ENCODE measurements around the gene DAGLA.
"Not testable (repeated sequence)": the region's sequence is repeated elsewhere in the genome, so short reads cannot be mapped to it uniquely, and the experiment has no call there.

DAGLA gene

DNA sequence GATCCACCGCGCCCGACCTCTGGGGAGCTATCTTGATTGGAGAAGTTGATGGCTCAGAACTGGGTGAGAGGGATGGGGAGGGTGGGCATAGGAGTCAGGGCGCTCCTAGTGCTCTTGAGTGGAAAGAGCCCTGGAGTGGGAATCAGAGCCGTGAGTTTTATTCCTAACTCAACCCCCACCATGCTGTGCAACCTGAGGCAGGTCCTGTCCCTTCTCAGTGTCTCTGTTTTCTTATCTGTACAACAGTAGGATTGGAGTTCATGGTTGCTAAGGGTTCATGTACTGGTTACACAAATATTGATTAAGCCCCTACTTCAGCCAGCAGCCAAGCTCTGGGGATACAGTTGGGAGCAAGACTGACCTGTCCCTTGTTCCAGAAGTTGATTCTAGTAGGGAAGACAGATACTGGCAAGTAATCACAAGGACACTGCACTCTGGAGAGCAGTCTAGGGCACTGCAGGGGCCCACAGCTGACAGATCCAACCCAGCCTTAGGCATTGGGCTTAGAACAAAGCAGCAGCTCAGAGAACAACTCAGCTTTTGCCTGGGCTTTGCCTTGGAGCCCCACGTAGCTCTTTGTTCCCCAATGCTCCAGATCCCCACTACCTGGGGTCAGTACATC lies 12.4 kb upstream of the DAGLA start:
- DNase-seq (ENCODE audit: low read depth): no peak

DNA sequence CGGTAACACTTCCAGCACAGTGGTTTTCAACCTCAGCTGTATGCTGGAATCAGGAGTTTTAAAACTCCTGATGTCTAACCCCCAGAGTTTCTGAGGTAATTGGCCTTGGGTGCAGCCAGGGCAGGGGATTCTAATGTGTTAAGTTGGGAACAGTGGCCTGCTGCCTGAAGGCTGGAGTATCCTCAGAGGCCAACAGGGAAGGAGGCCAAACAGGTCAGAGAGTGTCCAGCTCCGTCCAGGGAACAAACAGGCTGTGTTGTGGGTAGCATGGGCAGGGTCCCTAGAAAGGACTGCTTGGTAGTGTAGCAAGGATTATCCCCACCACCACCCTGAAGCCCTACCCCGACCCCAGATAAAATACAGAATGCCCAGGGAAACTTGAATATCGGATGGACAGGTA lies 10.8 kb upstream of the DAGLA start:
- no peak for DNase-seq (ENCODE audit: low read depth)

DNA sequence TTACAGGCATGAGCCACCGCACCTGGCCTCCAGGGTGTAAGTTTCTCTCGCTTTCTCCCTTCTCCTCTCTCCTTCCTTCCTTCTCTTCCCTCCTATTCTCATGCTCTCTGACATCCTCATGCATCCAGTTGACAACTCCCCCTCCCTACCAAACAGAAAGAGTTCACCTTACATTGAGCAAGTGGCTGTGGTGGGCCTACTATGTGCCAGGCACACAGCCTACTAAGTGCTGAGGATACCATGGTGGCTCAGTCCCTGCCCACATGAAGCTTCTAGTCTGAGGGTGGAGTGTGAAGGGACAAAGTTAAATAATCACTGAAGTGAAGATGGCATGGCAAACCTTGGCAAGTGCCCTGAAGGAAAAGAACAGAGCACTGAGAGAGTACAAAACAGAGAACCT lies 9.6 kb upstream of the DAGLA start:
- DNase-seq (ENCODE audit: low read depth): no peak

DNA sequence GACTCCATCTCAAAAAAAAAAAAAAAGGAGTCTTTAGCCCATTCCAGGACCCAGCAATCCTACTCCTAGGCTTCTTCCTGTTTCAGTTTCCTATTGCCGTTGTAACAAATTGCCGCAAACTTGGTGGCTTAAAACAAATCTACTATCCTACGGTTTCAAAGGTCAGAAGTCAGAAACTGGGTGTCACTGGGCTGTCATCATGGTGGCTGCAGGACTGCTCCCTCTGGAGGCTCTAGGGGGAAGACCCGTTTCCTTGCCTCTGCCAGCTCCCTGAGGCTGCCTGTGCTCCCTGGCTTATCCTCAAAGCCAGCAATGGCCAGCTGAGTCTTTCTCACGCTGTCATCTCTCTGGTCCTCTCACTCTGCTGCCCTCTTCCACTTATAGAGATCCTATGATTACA lies 8.7 kb upstream of the DAGLA start:
- DNase-seq (ENCODE audit: low read depth): no peak

DNA sequence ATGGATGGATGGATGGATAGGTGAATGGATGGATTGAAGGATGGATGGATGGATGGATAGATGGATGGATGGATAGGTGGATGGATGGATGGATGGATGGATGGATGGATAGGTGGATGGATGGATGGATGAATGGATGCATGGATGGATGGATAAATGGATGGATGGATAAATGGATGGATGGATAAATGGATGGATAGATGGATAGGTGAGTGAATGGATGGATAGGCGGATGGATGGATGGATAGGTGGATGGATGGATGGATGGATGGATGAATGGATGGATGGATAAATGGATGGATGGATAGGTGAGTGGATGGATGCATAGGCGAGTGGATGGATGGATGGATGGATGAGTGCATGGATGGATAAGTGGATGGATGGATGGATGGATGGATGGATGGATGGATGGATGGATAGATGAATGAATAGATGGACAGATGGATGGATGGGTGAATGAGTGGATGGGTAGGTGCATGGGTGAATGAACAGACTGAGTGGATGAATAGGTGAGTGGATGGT lies 6.2 kb upstream of the DAGLA start:
- DNase-seq (ENCODE audit: low read depth): not testable (repeated sequence)

DNA sequence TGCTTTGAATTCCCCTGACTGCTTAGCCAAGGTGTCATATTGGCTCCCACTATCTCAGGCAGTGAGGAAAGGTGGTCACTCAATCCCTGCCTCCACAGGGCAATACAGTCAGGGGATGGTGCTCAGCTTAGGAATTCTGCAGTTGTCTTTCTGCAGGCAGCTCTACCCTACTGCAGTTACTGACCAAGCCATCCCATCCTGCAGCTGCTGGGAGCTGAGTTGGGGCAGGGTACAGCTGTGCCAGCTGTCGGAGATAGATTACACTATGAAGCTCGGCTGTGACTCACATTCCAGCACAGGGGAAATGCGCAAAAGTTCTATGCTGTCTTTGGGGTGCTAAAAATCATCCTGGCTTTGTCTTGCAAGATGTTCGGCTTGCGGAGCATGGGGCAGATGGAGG lies 4.4 kb upstream of the DAGLA start:
- no peak for DNase-seq (ENCODE audit: low read depth)

DNA sequence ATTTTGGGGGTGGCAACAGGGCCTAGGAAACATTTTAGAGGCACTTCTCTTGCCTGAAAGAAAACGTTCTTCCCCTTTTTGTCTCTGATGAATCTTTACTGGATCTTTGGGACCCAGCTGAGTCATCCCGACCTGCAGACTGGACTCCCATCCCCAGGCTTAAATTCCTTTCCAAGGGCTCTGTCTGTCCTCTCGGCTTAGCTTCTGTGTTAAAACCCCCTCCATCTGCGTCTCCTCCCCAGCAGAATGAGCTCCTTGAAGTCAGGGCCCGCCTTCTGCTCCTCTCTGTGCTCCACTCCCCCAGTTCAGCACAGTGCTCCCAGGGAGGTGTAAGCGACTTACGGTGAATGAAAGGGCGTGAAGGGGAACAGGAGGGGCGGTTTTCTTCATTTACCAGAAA lies 895 bp upstream of the DAGLA start:
- DNase-seq (ENCODE audit: low read depth): no peak

DNA sequence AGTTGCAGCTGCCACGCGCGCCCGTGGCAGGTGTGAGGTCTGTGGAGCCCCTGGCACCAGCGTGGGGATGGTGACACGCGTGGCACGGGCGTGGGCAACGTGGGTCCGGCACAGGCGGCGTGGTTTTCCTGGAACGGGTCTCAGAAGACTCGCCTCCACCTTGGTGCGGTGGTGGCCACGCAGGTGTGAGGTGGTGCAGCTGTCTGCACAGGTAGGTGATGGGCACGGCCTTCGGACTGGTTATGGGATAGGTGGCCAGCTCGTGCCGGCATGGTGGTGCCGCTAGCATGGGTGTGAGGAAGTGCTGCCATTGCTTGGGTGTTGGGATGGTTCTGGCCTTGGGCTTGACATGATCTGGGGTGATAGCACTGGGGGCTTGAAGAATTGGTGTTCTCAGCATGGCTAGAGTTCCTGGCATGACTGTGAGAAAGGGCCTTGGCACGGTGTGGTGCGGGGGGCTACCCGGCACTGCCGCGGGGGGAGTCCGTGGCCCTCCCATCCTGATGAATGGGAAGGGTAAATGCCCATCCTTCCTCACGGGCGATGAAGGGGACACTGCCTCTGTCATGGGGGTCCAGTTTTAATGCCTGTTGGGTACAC lies 531 bp downstream of the DAGLA start:
- DNase-seq (ENCODE audit: low read depth): no peak

DNA sequence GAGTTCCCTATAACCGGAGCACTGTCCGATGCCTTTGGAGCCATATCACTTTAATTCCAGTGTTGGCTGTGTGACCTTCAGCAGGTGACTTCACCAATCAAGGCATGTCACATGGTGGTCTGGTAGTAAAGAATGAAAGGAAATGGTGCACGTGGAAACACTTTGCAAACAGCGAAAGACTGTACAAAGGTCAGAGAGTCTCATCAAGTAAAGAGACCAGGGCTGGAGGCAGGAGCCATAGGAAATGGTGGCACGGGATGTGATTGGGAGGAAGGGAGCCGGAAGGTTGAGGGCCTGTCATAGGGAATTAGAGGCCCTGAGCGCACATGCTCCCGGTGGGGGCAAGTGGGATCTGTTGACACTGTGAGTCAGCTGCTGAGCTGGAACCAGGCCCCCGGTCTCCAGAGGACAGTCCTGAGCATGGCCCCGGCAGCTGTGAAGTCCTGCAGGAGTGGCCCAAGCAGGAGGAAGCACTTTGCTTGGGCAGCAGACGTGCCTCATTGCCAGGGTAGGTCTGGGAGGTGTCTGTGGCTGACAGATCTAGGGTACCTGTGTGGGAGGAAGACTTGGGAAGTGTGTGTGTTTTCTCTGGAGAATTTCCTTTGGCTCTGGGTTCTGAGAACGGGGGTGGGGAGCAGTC lies 2.0 kb downstream of the DAGLA start:
- DNase-seq (ENCODE audit: low read depth): no peak

DNA sequence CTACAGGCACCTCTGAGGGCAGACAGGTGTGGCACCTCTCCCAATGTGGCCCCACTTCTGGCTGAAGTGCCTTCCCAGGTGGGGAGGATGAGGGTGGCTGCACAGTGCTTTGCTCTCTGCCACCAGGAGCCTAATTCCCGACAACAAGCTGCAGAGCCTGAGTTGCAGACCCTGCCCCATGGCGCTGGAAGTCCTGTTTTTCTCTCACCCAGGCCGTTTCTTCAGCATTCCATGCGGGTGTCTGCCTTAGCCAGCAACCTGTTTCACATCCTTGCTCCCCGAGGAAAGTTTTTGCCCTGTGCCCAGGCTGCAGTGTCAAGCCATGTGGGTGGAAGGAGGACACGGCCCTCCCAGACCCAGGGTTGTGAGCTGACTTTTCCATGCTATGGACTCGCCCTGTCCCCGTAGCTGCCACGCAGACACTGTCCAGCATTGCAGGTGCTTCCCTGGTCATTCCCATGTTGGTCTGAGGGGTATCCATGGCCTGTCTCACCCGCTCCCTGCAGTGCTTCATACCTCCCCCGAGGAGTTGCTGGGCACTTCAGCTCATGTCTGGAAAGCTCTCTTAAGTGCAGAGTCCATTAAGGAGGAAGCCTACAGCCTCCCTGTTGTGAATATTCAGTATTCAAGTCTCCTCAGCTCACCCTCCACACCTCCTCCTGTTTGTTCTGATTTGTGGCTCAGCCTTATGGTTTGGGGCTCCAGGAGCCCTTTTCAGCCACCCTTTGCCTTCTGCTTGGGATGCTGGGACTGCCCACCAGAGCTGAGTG lies 2.9 kb downstream of the DAGLA start:
- DNase-seq (ENCODE audit: low read depth): no peak

DNA sequence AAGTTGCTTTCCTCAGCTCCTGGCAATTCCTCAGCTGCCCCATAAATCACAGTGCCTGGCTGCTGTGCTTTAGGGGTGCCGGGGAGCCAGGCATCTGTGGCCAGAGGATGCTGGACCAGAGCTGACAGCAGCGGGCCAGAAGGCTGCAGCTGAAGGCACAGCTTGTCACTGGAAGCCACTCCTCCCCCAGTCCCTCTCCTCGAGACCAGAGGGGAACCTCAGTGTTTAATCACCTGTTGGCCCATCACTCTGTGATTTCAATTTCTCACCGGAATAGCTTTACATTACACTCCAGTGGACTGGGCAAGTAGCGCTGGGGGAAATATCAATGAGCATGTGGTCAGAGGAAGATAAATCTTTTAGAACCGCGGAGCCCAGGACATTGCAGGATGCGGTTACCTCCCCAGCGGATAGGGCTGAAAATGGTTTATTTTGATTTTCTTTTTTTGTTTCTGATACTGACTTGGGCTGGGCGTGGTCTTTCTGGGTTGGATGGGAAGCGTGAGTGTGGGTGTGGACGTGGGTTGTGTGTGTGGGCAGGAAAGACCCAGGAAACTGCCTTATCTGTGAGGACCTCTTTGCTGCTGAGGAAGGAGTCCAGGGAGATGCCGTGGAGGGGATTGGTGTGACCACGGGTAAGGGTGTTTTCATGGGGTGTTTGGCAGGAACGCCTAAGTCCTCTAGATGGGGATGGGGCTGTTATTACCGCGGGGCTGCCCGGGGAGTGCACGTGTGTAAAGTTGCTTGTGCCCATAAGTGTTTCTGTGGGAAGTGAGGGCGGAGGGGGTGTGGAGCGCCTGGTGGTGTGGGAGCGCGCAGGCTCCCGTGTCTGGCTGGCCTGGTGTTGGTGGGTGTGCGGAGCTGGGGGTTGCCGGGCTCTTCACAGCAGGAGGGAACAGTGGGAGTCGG lies 4.0 kb downstream of the DAGLA start:
- DNase-seq (ENCODE audit: low read depth): no peak

DNA sequence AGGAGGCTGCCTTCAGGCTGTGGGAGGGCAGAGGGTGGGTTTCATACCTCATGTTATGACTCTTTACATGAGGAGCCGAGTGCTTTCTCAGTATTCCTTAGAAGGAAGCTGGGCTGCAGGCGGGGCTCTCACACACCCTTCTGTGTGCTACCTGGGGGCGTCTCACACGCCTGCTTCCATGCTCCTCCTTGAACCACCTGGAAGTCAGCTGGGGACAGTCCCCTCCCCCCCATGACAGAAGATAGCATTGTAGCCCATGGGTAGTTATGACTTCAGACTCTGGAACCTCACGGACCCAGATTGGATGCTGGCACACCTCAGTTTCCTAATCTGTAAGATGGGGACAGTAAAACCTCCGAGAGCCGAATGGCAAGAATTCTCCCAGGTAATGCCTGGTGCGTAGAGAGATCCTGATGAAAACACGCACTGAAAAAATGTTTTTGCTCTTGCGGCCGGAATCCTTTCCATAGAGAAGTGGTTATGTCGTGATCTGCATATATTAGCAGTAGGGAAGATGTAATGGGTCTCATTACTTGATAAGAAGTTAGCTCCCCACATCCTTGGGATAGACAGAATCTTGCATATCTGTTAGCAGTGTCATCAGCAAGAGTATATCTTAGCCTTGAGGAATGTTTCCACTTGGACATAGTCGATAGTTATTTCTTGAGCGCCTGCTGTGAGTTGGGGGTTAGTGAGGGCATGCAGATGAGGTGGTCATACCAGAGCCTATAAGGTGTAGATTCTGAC lies 4.9 kb downstream of the DAGLA start:
- DNase-seq (ENCODE audit: low read depth): no peak

DNA sequence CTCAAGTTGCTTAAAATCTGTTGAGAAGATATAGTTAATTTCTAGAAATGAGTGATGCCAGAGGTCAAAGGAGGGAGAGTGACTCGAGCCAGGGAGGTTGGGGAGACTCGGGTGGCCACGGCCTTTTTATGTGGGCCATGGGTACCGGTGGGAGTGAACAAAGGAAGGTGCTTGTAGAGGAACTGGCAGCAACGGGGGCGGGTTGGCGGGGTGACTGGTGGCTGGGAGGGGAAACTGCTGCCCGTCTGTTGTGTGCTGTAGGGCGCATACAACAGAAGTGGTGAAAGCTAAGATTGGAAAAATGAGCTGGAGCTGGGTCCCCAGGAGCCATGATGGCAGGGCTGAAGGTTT lies 5.4 kb downstream of the DAGLA start:
- DNase-seq (ENCODE audit: low read depth): no peak

DNA sequence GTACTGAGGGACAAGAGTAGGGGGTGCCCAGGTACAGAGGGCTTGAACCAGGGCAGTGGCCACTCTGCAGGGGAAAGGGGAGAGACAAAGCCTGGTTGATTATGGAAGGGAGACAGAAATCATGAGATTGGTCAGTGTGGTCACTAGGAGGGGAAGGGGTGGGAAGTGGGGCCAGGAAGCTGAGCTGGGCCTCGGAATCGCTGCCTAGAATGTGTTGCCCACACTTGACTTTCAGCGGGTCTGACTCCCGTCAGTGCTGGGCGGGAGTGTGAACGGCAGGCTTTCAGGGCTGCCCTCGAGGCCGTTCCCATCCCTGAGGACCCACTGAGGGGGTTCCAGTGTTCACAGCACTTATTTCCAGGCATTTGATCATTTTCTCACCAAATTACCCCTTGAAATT lies 5.9 kb downstream of the DAGLA start:
- DNase-seq (ENCODE audit: low read depth): no peak

DNA sequence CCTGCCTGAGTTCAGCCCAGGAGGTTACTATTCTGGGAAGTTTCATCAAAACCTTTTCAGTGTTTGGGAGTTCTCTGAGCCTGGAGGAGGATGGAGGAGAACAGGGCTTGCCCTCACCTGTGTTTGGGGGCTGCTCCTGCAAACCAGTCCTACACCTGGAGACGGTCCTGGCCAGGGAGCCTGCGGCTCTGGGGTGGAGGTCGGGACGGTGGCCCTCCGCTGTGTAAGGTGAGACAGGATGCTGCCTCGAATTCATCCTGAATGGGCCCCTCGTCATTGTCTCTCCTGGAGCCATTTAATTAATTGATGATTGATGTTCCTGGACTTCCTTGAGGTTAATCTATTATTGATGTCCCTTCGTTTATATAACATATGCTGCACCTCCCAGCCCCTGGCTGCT lies 6.3 kb downstream of the DAGLA start:
- no peak for DNase-seq (ENCODE audit: low read depth)

DNA sequence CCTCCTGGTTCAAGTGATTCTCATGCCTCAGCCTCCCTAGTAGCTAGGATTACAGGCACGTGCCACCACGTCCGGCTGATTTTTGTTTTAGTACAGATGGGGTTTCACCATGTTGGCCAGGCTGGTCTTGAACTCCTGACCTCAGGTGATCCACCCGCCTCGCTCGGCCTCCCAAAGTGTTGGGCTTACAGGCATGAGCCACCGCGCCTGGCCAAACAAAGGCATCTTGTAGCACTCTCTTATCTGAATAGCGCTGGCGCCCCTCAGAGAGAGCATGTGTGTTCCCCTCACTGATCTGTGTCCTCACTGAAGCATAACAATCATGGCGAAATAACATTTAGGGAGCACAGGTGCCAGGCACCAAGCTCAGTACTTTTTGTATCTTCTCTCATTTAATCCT lies 7.2 kb downstream of the DAGLA start:
- DNase-seq (ENCODE audit: low read depth): no peak

DNA sequence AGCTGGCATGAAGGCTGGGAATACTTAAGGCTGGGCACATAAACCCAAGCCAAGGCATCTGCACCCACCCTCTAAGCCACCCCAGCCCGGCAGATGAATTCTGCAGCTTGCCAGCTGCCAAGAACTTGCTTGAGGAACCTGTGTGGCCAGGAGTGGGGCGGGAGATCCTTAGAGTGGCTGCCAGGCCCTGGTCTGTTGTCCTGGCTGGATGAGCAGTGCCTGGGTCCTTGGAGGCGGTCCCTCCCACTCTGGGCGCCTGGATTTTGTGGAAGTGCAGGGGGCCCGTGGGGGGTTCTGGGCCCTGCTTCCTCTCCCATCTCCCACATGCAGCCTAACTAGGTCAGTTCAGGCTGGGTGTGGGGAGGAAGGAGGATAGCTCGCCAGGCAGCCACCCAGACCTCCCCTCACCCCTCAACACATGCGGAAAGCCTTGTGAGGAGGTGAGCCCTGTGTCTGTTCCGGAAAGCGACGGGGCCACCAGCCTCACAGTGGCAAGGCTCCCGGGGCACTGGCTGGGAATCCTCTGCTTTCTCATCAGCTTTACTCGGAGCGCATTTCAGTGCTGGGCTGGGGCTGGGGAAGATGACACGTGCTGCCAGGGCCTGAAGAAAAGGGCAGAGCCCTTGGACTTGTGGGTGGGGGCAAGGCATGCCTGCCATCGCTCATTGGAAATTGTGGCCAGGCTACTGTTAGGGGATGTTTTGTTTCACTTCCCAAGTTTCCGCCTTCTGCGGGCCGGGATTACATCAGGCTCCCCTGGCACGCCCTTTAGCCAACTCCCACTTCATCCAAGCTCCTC lies 8.4 kb downstream of the DAGLA start:
- DNase-seq (ENCODE audit: low read depth): no peak

DNA sequence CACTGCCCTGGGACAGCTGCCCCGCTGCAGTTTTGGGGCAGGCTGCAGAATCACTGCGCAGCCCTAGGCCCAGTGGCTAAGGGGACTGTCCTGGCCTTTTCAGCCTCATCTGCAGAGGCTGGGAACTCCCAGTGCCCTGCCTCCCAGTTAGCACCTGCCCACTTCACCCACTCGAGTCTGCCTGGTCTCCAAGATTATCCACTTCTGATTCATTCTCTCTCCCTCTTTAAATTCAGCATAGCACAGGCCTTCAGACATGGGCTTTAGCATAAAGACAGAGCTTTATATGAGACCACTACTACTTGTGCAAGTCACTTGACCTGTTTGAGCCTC lies 8.9 kb downstream of the DAGLA start:
- no peak for DNase-seq (ENCODE audit: low read depth)

DNA sequence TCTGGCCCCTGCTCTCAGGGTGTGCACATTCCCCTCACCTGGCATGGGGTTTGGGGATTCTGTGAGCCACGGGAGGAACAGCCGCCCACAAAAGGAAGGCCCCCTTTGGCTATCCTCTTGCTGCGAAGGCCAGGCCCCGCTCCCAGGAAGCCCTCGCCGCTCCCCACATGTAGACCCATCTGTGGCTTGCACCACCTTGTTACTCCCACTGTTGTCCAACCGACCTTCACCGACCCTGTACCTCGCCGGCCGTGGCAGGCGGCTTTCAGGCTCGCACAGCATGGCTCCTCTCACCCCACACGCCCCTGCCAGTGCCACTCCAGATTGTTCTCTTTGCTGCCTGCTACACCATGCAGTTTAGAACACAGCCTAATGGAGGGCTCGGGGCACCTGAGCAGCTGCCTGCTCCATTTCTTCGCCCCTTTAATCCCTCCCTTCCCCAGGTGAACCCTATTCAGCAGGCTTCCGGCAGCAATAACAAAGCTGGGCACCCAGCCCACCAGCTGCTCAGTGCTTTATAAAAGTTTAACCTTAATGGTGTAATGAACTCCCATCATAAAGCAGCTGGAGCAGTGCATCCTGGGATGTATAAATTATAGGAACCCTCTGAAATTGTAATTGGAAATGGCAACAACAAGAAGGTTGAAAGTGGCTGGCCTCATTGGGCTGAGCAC lies 10.7 kb downstream of the DAGLA start:
- DNase-seq (ENCODE audit: low read depth): no peak

Measured in CMK (cell line).